ENCODE data around the gene INPP4A.
A peak's percentile ranks its signal among the peaks of the same experiment; 100 is the strongest.

Gene INPP4A

GRCh38 chr2:98503481-98504105, 58.9 kb downstream of the INPP4A start:
- no peak overlapping the region for H3K27ac ChIP-seq
- TF ChIP-seq CTCF (conservative IDR thresholded peaks at IDR 0.05), result no peak

DNA sequence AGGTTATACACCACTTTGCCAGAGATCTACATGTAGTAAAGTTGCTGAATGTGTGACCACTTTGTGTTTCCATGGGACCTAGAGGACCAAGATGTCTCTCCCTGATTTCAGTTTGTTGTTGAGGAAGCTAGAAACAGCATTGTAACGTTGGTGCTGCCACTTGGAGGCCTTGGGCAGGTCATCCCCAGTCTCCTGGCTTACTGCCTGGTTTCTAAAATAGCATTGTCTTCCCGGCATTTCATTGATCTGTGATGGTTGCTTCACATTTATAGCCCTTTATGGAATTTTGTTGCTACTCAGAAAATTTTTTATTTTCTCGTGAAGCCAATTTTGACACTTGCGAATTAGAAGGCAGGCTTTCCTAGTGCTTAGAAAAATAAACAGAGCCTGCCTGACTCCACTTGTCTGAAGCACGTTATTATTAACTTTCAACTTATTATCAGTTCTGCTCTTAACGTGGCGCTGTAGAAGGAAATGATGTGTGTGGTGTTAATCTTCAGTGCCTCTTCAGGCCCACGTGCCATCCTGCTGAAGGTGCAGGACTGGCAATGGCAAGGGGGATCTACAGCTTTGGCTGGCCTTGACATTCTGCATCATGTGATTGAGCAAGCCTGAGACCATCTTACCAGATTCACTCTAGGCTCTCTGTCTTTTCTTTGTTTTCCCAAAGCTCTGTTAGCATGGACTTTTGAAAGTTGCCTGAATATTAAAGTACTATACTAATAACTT, 59.9 kb downstream of the INPP4A start:
- H3K27ac ChIP-seq, result peak overlapping the region; percentile 54; the same call in 1 of the 2 replicates
- no peak for TF ChIP-seq CTCF (conservative IDR thresholded peaks at IDR 0.05)

GRCh38 chr2:98505311-98505808, 60.7 kb downstream of the INPP4A start:
- no peak for TF ChIP-seq CTCF (conservative IDR thresholded peaks at IDR 0.05)
- peak overlapping the region; percentile 54; the same call in 1 of the 2 replicates for H3K27ac ChIP-seq

- TF ChIP-seq CTCF (conservative IDR thresholded peaks at IDR 0.05), result no peak
- peak overlapping the region; percentile 54; the same call in 1 of the 2 replicates for H3K27ac ChIP-seq
Observed at GRCh38 chr2:98505971-98506664, 61.5 kb downstream of the INPP4A start.

GRCh38 chr2:98506881-98507280, 62.2 kb downstream of the INPP4A start:
- TF ChIP-seq CTCF (conservative IDR thresholded peaks at IDR 0.05), result no peak
- no peak overlapping the region for H3K27ac ChIP-seq

DNA sequence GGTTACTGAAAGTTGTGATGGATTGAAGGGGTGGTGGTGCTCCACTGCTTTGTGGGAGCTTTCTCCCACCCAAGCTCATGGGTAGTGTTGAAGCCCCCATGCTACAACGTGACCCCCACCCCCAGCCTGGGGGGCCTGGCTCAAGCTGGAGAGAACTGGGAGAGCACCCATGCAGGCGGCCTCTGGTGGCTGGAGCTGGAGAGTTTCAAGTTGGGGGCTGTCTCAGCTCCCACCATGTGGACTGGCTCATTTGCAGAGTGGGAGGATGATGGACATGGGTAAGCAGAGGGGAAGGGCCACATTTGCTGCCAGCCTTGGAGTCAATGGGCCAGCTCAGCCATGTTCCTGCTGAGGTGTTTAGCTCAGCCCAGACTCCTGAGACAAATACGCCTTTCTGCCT, 62.8 kb downstream of the INPP4A start:
- no peak for TF ChIP-seq CTCF (conservative IDR thresholded peaks at IDR 0.05)
- no peak overlapping the region for H3K27ac ChIP-seq
